ENCODE data around the gene OR4D9. TPM values are rescaled to one million over a fixed set of nuclear protein-coding genes. Genes with fewer than 3 reads are reported as not detected.
"Not testable (repeated sequence)": the region's sequence is repeated elsewhere in the genome, so short reads cannot be mapped to it uniquely, and the experiment has no call there.

Gene OR4D9
- total RNA-seq, 4 donors from 2014 or later, result not detected

GRCh38 chr11:59528711-59529110 is 17.4 kb downstream of the OR4D9 start:
- no peak overlapping the region for H3K4me3 ChIP-seq (replicated peaks in 1 of 3)
- no peaks in the 10 kb centered on the region for H3K36me3 ChIP-seq
- 55 to 58% methylated on average over 7 of the region's 7 CpGs for WGBS, 2 donors
- no peaks in the 10 kb centered on the region for H3K27me3 ChIP-seq
- H3K4me1 ChIP-seq, result no peaks in the 10 kb centered on the region
- TF ChIP-seq POLR2A (IDR thresholded peaks at IDR 0.05) (no peak), CTCF (IDR thresholded peaks at IDR 0.05) (no peak)
- no peak overlapping the region for H3K27ac ChIP-seq
- DNase-seq, result no peak
- intact Hi-C loops (cut with DNase I), result no loop called here
- H3K9me3 ChIP-seq, result no peaks in the 10 kb centered on the region

- H3K9me3 ChIP-seq, result no peaks in the 10 kb centered on the region
- no peaks in the 10 kb centered on the region for H3K4me1 ChIP-seq
- TF ChIP-seq CTCF (IDR thresholded peaks at IDR 0.05), result no peak
- TF ChIP-seq POLR2A (IDR thresholded peaks at IDR 0.05), result no peak
- H3K4me3 ChIP-seq (replicated peaks in 1 of 3), result no peak overlapping the region
- no peaks in the 10 kb centered on the region for H3K27me3 ChIP-seq
- H3K27ac ChIP-seq, result no peak overlapping the region
- DNase-seq, result no peak
- intact Hi-C loops (cut with DNase I), result loop anchor here (10.0 kb wide), 1 partner anchor 142 kb away; no protein-coding TSS in a partner anchor
- H3K36me3 ChIP-seq, result no peaks in the 10 kb centered on the region
- 87 to 98% methylated on average over 2 of the region's 2 CpGs for WGBS, 2 donors
Observed at GRCh38 chr11:59532620-59533019, 21.3 kb downstream of the OR4D9 start.

GRCh38 chr11:59534676-59535075 is 23.3 kb downstream of the OR4D9 start:
- no peak overlapping the region for H3K4me3 ChIP-seq (replicated peaks in 1 of 3)
- H3K9me3 ChIP-seq, result no peaks in the 10 kb centered on the region
- H3K27me3 ChIP-seq, result no peaks in the 10 kb centered on the region
- 73 to 90% methylated on average over 1 of the region's 1 CpG for WGBS, 2 donors
- intact Hi-C loops (cut with DNase I), result loop anchor here (10.0 kb wide), 1 partner anchor 140 kb away; no protein-coding TSS in a partner anchor
- H3K36me3 ChIP-seq, result no peaks in the 10 kb centered on the region
- no peak overlapping the region for H3K27ac ChIP-seq
- TF ChIP-seq CTCF (IDR thresholded peaks at IDR 0.05), result no peak
- TF ChIP-seq POLR2A (IDR thresholded peaks at IDR 0.05), result no peak
- no peak for DNase-seq
- H3K4me1 ChIP-seq, result no peaks in the 10 kb centered on the region

- H3K4me1 ChIP-seq, result no peaks in the 10 kb centered on the region
- TF ChIP-seq CTCF (IDR thresholded peaks at IDR 0.05) (no peak), POLR2A (IDR thresholded peaks at IDR 0.05) (no peak)
- no peak for DNase-seq
- H3K36me3 ChIP-seq, result no peaks in the 10 kb centered on the region
- H3K4me3 ChIP-seq (replicated peaks in 1 of 3), result no peak overlapping the region
- intact Hi-C loops (cut with DNase I), result no loop called here
- no peak overlapping the region for H3K27ac ChIP-seq
- 66 to 68% methylated on average over 3 of the region's 3 CpGs for WGBS, 2 donors
- H3K27me3 ChIP-seq, result no peaks in the 10 kb centered on the region
- no peaks in the 10 kb centered on the region for H3K9me3 ChIP-seq
Observed at GRCh38 chr11:59542142-59542810, 30.9 kb downstream of the OR4D9 start.

- intact Hi-C loops (cut with DNase I), result not testable (repeated sequence)
- 58 to 84% methylated on average over 2 to 3 of the region's 3 CpGs for WGBS, 2 donors
Observed at GRCh38 chr11:59543713-59544112, 32.4 kb downstream of the OR4D9 start.

More at GRCh38 chr11:59543713-59544112, 32.4 kb downstream of the OR4D9 start:
- H3K27ac ChIP-seq; H3K4me3 ChIP-seq (replicated peaks in 1 of 3); H3K27me3 ChIP-seq; DNase-seq; H3K9me3 ChIP-seq; H3K36me3 ChIP-seq; H3K4me1 ChIP-seq: not testable (repeated sequence)
